Right lobe of liver (tissue), 6 donors: Measurements from ENCODE around the gene GTF2A1. TPM values are rescaled to one million over a fixed set of nuclear protein-coding genes. Genes with fewer than 3 reads are reported as not detected.
A peak's percentile ranks its signal among the peaks of the same experiment; 100 is the strongest.

ENCODE experiments used
- ATAC-seq, 4 donors: fragments of 200-7000 bp; cut with Tn5 transposase; one replicate each; pipeline ENCODE4 v1.9.1; 2020; ENCODE audit warnings: mild to moderate bottlenecking in 4 of 4, moderate library complexity in 4 of 4
- DNase-seq, 3 donors: peaks; one replicate each; pipeline ENCODE4 v3.0.0-alpha.2; 2020
- H3K27ac ChIP-seq, 3 donors: fragments of 200-600 bp; one replicate each; pipeline ENCODE4 v1.8.0; 2022
- H3K27me3 ChIP-seq, 2 donors: fragments of 200-600 bp; one replicate each; pipeline ENCODE4 v1.8.0; 2022
- H3K36me3 ChIP-seq, 4 donors: fragments of 200-600 bp; sonication (generic) in 1 of 4; one replicate each; pipeline versions ENCODE4 v1.5.1 to v1.8.0; 2017 to 2022; ENCODE audit warnings: control low read depth in 1 of 4
- H3K4me1 ChIP-seq, 4 donors: fragments of 200-600 bp; sonication (generic) in 1 of 4; one replicate each; pipeline versions ENCODE4 v1.5.1 to v1.8.0; 2017 to 2022; ENCODE audit warnings: control low read depth in 1 of 4
- H3K4me3 ChIP-seq, 3 donors: fragments of 200-600 bp; one replicate each; pipeline ENCODE4 v1.8.0; 2022
- H3K9me3 ChIP-seq, 4 donors: fragments of 200-600 bp; sonication (generic) in 1 of 4; one replicate each; pipeline versions ENCODE4 v1.5.1 to v1.8.0; 2017 to 2022; ENCODE audit warnings: control low read depth in 1 of 4
- CTCF ChIP-seq, 4 donors: fragments of 200-600 bp in 3 of 4; fragments of 450-650 bp in 1 of 4; IDR thresholded peaks; one replicate each; pipeline versions ENCODE4 v1.5.1 to v1.8.0; 2016 to 2022; ENCODE audit warnings: antibody characterized with exemption in 4 of 4, mild to moderate bottlenecking in 2 of 4
- POLR2A ChIP-seq: fragments of 450-650 bp; IDR thresholded peaks from one replicate; pipeline ENCODE4 v1.6.1; 2017; ENCODE audit warnings: antibody characterized with exemption, mild to moderate bottlenecking
- WGBS: methylation state at CpG from one replicate; pipeline ENCODE4 v1.1.6; 2018; ENCODE audit warnings: low coverage, low lambda C conversion rate; ENCODE audit not compliant: insufficient coverage; ENCODE audit errors: missing lambda C conversion rate; 5-methylcytosine and 5-hydroxymethylcytosine counted together
- intact Hi-C, 2 donors: fragments of 100-400 bp; cut with DNase I; formaldehyde crosslinking; loops; one replicate each; pipeline versions ENCODE4 v1.11.2 to v1.14.1; 2022
- total RNA-seq, 6 experiments: library from RNA; depleted of rRNA in 2 of 6; stranded (reverse); fragments of >200 nt in 2 of 6; fragmentation: NEBNext Ultra II Directional in 3 of 6; extraction: Animal tissue kit (Norgen Biotek cat#: 25700) in 3 of 6; gene quantifications; one replicate each; pipeline versions ENCODE4 v1.1.0 to v1.2.4, GENCODE V29; 2016 to 2023
- donor health status: DM: no; HTN: yes; CAD: no.
- donor health status: DM: no; HTN: no; CAD: no.
- donor health status: DM: no; HTN: no; CAD: no.
- donor health status: DM: no; HTN: yes; CAD: no.
- donor health status: DM: no; HTN: yes; CAD: no.

GTF2A1 gene
- total RNA-seq, 6 experiments from 2014 or later = 11.0 to 16.8 (median 12.9) TPM

- WGBS = 61% methylated on average over 2 of the region's 2 CpGs
- Histone ChIP-seq H3K27me3 (no peaks in the 10 kb centered on the region), H3K27ac (no peak overlapping the region), H3K36me3 (peaks cover 0 to 61% (median 18%) of the 10 kb centered on the region in 4 donors), H3K4me3 (no peak overlapping the region), H3K4me1 (peaks cover 0 to under 1% (median 0%) of the 10 kb centered on the region in 4 donors), H3K9me3 (no peaks in the 10 kb centered on the region)
- intact Hi-C loops = no loop called here
- TF ChIP-seq CTCF (IDR thresholded peaks at IDR 0.05) (no peak), POLR2A (no peak)
- no peak for ATAC-seq
- no peak for DNase-seq
These were observed 28.2 kb downstream of the GTF2A1 start for GRCh38 chr14:81192594-81192993.

DNA sequence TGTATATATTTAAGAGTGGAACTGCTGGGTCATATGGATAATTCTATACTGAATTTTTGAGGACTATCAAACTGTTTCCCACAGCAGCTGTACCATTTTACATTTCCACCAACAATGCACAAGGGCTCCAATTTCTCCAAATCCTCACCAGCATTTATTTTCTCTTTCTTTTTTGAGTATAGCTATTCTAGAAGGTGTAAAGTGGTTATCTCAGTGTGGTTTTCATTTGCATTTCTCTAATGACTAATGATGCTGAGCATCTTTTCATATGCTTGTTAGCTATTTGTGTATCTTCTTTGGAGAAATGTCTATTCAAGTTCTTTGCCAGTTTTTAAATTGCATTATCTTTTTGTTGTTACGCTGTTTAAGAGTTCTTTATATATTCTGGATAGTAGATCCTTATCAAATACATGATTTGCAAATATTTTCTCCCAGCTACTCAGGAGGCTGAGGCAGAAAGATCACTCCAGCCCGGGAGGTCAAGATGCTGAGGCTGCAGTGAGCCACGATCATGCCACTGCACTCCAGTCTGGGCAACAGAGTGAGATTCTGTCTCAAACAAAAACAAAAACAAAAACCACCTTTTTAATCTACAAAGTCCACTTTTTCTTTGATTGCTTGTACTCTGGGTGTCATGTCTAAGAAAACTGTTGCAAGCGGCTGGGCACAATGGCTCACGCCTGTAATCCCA, 32.8 kb downstream of the GTF2A1 start:
- intact Hi-C loops = no loop called here
- Histone ChIP-seq H3K4me1 (peaks cover 0 to 13% (median 0%) of the 10 kb centered on the region in 4 donors), H3K9me3 (no peaks in the 10 kb centered on the region), H3K4me3 (no peak overlapping the region), H3K27ac (no peak overlapping the region), H3K27me3 (no peaks in the 10 kb centered on the region), H3K36me3 (peaks cover 0 to 24% (median 12%) of the 10 kb centered on the region in 4 donors)
- WGBS = 96% methylated on average over 5 of the region's 5 CpGs
- ATAC-seq = no peak
- no peak for TF ChIP-seq CTCF (IDR thresholded peaks at IDR 0.05)
- no peak for TF ChIP-seq POLR2A
- no peak for DNase-seq

GRCh38 chr14:81179631-81180030, 41.1 kb downstream of the GTF2A1 start:
- H3K36me3 ChIP-seq = no peaks in the 10 kb centered on the region
- H3K27me3 ChIP-seq = no peaks in the 10 kb centered on the region
- H3K4me3 ChIP-seq = no peak overlapping the region
- WGBS = 77% methylated on average over 2 of the region's 2 CpGs
- ATAC-seq = no peak
- no peak overlapping the region for H3K27ac ChIP-seq
- peaks cover 0 to 18% (median 2%) of the 10 kb centered on the region in 4 donors for H3K4me1 ChIP-seq
- DNase-seq = no peak
- intact Hi-C loops = no loop called here
- H3K9me3 ChIP-seq = no peaks in the 10 kb centered on the region
- TF ChIP-seq POLR2A = no peak
- no peak for TF ChIP-seq CTCF (IDR thresholded peaks at IDR 0.05)

DNA sequence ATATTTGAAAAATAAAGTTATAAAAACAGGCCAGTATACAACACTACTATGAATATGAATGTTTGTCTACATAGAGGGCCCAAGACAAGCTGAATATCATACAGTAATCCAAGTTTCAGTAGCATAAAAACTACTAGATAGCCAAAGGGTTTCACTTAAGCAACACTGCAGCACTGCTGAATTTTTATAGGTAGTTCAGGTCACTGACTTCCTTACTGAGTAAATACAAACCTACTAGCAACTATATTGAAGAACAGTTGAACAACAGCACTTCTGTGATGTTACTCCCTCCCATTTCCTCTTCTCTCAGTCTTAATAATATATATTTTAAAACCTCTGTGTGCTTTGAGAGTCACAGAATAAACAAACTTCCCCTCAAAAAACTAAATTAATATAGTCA, 42.7 kb downstream of the GTF2A1 start:
- Histone ChIP-seq H3K36me3 (no peaks in the 10 kb centered on the region), H3K27ac (peak overlapping the region; percentile 25 to 80 (median 53)), H3K9me3 (no peaks in the 10 kb centered on the region), H3K4me3 (peak overlapping the region in 1 of 3 donors; percentile 45), H3K27me3 (no peaks in the 10 kb centered on the region), H3K4me1 (peaks cover 0 to 12% (median 2%) of the 10 kb centered on the region in 4 donors)
- TF ChIP-seq POLR2A = no peak
- no peak for TF ChIP-seq CTCF (IDR thresholded peaks at IDR 0.05)
- DNase-seq = no peak
- ATAC-seq = peak; percentile 85 to 91 (median 87)
- intact Hi-C loops = no loop called here
